Peyer's patch (tissue), 4 donors: Measurements from ENCODE around the gene GDPD3. TPM values are rescaled to one million over a fixed set of nuclear protein-coding genes. Genes with fewer than 3 reads are reported as not detected.

Experiments
- DNase-seq, 3 donors: peaks; one replicate each; pipeline ENCODE4 v3.0.0-alpha.2; 2017 to 2019
- H3K27ac ChIP-seq, 4 donors: fragments of 200-600 bp; sonication (generic); one replicate each; pipeline ENCODE4 v1.5.1; 2016 to 2019
- H3K27me3 ChIP-seq, 2 donors: fragments of 200-600 bp; sonication (generic); one replicate each; pipeline ENCODE4 v1.5.1; 2019
- H3K36me3 ChIP-seq, 3 donors: fragments of 200-600 bp; sonication (generic); one replicate each; pipeline ENCODE4 v1.5.1; 2016 to 2019
- H3K4me1 ChIP-seq, 4 donors: fragments of 200-600 bp; sonication (generic); one replicate each; pipeline ENCODE4 v1.5.1; 2016 to 2019
- H3K4me3 ChIP-seq, 4 donors: fragments of 200-600 bp; sonication (generic); 1 replicate in 3 of 4; 2 replicates in 1 of 4; pipeline ENCODE4 v1.5.1; 2016 to 2019; ENCODE audit warnings: mild to moderate bottlenecking in 1 of 4
- H3K9me3 ChIP-seq, 4 donors: fragments of 200-600 bp; sonication (generic); one replicate each; pipeline ENCODE4 v1.5.1; 2016 to 2019; ENCODE audit warnings: mild to moderate bottlenecking in 1 of 4
- POLR2A ChIP-seq, 2 donors: fragments of 450-650 bp; IDR thresholded peaks; one replicate each; pipeline ENCODE4 v1.5.1; 2017; ENCODE audit warnings: antibody characterized with exemption in 2 of 2, mild to moderate bottlenecking in 2 of 2, moderate library complexity in 2 of 2
- total RNA-seq, 4 donors: library from RNA; depleted of rRNA; stranded (reverse); fragments of >200 nt; gene quantifications; one replicate each; pipeline ENCODE4 v1.1.0, GENCODE V29; 2016
- TF ChIP-seq, protein P1 (sequence below), 6 experiments: fragments of 450-650 bp in 4 of 6; fragments of 200-600 bp in 2 of 6; sonication (generic) in 1 of 6; IDR thresholded peaks; one replicate each; pipeline ENCODE4 v1.5.1; 2017 to 2019; ENCODE audit warnings: antibody characterized with exemption in 6 of 6, mild to moderate bottlenecking in 3 of 6, moderate library complexity in 1 of 6

The GDPD3 gene
- total RNA-seq, 4 donors from 2014 or later, result 9.1 to 25.6 (median 14.6) TPM

- DNase-seq, result peak in 2 of 3 donors; percentile 53 to 67
- TF ChIP-seq POLR2A (IDR thresholded peaks at IDR 0.05), result no peak
- TF ChIP-seq, protein P1, sequence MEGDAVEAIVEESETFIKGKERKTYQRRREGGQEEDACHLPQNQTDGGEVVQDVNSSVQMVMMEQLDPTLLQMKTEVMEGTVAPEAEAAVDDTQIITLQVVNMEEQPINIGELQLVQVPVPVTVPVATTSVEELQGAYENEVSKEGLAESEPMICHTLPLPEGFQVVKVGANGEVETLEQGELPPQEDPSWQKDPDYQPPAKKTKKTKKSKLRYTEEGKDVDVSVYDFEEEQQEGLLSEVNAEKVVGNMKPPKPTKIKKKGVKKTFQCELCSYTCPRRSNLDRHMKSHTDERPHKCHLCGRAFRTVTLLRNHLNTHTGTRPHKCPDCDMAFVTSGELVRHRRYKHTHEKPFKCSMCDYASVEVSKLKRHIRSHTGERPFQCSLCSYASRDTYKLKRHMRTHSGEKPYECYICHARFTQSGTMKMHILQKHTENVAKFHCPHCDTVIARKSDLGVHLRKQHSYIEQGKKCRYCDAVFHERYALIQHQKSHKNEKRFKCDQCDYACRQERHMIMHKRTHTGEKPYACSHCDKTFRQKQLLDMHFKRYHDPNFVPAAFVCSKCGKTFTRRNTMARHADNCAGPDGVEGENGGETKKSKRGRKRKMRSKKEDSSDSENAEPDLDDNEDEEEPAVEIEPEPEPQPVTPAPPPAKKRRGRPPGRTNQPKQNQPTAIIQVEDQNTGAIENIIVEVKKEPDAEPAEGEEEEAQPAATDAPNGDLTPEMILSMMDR (IDR thresholded peaks at IDR 0.05), result no peak
- Histone ChIP-seq H3K27me3 (no peaks in the 10 kb centered on the region), H3K4me1 (peaks cover 0 to 44% (median 12%) of the 10 kb centered on the region in 4 donors), H3K9me3 (no peaks in the 10 kb centered on the region), H3K4me3 (peak overlapping the region; percentile 87 to 99 (median 95)), H3K27ac (peak overlapping the region; percentile 97 to 99 (median 98)), H3K36me3 (peaks cover 0 to 43% (median 0%) of the 10 kb centered on the region in 3 donors)
Observed at GRCh38 chr16:30065943-30066760, 47.2 kb downstream of the GDPD3 start.

- TF ChIP-seq, protein P1 (IDR thresholded peaks at IDR 0.05), result peak in 2 of 6 experiments; percentile 22 to 23
- TF ChIP-seq POLR2A (IDR thresholded peaks at IDR 0.05), result peak; percentile 97 to 98
- peak; percentile 96 to 99 (median 98) for DNase-seq
- Histone ChIP-seq H3K4me3 (peak within 1 kb of the TSS; percentile 87 to 99 (median 95)), H3K9me3 (no peaks in the 10 kb centered on the region), H3K27ac (peak within 1 kb of the TSS; percentile 97 to 99 (median 98)), H3K4me1 (peaks cover 0 to 44% (median 12%) of the 10 kb centered on the region in 4 donors), H3K36me3 (peaks cover 0 to 34% (median 0%) of the 10 kb centered on the region in 3 donors), H3K27me3 (no peaks in the 10 kb centered on the region)
Observed at GRCh38 chr16:30065102-30065942, 48.0 kb downstream of the GDPD3 start, which contains the start of gene ALDOA. TSS of gene ALDOA (plus strand) at chr16:30065760. CDS start at chr16:30066898, 1,138 bp downstream.

- no peaks in the 10 kb centered on the region for H3K9me3 ChIP-seq
- TF ChIP-seq, protein P1 (IDR thresholded peaks at IDR 0.05), result no peak
- peak overlapping the region; percentile 97 to 99 (median 98) for H3K27ac ChIP-seq
- peak in 1 of 3 donors; percentile 63 for DNase-seq
- peaks cover 0 to 28% (median 0%) of the 10 kb centered on the region in 3 donors for H3K36me3 ChIP-seq
- H3K4me1 ChIP-seq, result peaks cover 0 to 40% (median 12%) of the 10 kb centered on the region in 4 donors
- H3K27me3 ChIP-seq, result no peaks in the 10 kb centered on the region
- H3K4me3 ChIP-seq, result peak overlapping the region; percentile 87 to 99 (median 95)
Observed at GRCh38 chr16:30064729-30065101, 48.6 kb downstream of the GDPD3 start.

- Histone ChIP-seq H3K27me3 (no peaks in the 10 kb centered on the region), H3K27ac (peak overlapping the region; percentile 97 to 99 (median 98)), H3K4me1 (peaks cover 0 to 34% (median 11%) of the 10 kb centered on the region in 4 donors), H3K9me3 (no peaks in the 10 kb centered on the region), H3K36me3 (peaks cover 0 to 22% (median 0%) of the 10 kb centered on the region in 3 donors), H3K4me3 (peak overlapping the region; percentile 87 to 99 (median 95))
- TF ChIP-seq, protein P1 (IDR thresholded peaks at IDR 0.05), result peak in 4 of 6 experiments; percentile 25 to 48 (median 38)
- TF ChIP-seq POLR2A (IDR thresholded peaks at IDR 0.05), result no peak
- peak; percentile 68 to 92 (median 88) for DNase-seq
Observed at GRCh38 chr16:30063893-30064728, 49.2 kb downstream of the GDPD3 start.
